Muscle layer of colon (tissue), 2 donors: Measurements from ENCODE around the gene ARID3A.

Experiments used
- H3K27ac ChIP-seq: one replicate; pipeline ENCODE4 v1.7.0; 2013; ENCODE audit warnings: low read depth, mild to moderate bottlenecking, low read length, moderate library complexity
- H3K27me3 ChIP-seq, 2 donors: one replicate each; pipeline ENCODE4 v1.7.0; 2013; ENCODE audit warnings: low read length in 2 of 2, mild to moderate bottlenecking in 2 of 2; ENCODE audit not compliant: insufficient read depth in 2 of 2, control insufficient read depth in 1 of 2
- H3K36me3 ChIP-seq: one replicate; pipeline ENCODE4 v1.7.0; 2013; ENCODE audit warnings: mild to moderate bottlenecking, low read length; ENCODE audit not compliant: insufficient read depth
- H3K4me1 ChIP-seq: one replicate; pipeline ENCODE4 v1.7.0; 2013; ENCODE audit warnings: mild to moderate bottlenecking, low read length; ENCODE audit not compliant: insufficient read depth
- H3K4me3 ChIP-seq, 2 donors: one replicate each; pipeline ENCODE4 v1.7.0; 2013; ENCODE audit warnings: low read length in 2 of 2, low read depth in 1 of 2, mild to moderate bottlenecking in 1 of 2, moderate library complexity in 1 of 2
- H3K9ac ChIP-seq: one replicate; pipeline ENCODE4 v1.7.0; 2013; ENCODE audit warnings: low read length
- H3K9me3 ChIP-seq: one replicate; pipeline ENCODE4 v1.7.0; 2013; ENCODE audit warnings: mild to moderate bottlenecking, low read length
- donor health status: abdominal sarcoma.
- donor health status: Adenocarcinoma of cecum.

ARID3A gene

DNA sequence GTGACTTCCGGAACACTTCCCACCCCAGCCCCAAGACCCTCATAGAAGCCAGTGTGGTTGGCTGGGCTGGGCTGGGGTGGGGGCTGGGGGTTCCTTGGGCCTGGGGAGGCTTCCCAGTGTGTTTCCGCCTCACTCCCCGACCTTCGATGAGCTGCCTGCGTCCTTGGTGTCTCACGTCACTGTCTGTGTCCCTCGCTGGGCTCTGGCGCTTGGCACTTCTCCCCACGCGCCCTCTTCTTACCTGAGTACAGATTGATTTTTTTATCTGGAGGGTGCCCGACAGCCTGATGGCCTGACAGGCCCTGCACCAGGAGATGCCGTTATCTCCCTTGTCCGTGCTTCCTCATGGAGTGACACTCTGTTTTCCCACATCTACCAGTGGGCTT lies 66.8 kb downstream of the ARID3A start:
- Histone ChIP-seq H3K9ac (no peak overlapping the region), H3K36me3 (peaks cover 17% of the 10 kb centered on the region)

DNA sequence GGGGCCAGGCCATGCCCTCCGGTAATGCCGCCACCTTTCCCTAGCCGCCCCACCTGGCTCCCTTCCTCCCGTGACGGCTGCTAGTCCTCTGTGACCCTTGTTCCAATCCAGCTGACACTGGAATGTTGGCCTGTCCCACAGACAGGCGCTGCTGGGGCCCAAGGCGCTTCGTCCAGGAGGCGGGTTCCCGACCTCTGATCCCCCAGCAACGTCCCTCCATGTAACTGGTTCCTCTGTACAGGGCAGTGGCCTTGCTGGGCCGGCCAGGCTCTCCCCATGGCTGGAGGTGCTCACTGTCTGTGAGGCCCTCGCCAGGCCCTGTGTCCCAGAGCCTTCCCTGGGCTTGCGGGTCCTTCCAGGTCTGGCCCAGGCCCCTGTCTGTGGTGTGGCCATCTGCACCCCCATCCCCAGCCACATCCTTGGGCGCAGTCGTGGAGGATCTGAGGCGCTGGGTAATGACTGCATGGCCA lies 67.6 kb downstream of the ARID3A start:
- no peaks in the 10 kb centered on the region for H3K9me3 ChIP-seq
- peaks cover 14 to 44% of the 10 kb centered on the region in 2 donors for H3K27me3 ChIP-seq
- peaks cover 17% of the 10 kb centered on the region for H3K36me3 ChIP-seq
- no peak overlapping the region for H3K9ac ChIP-seq
- H3K4me3 ChIP-seq: no peak overlapping the region
- no peak overlapping the region for H3K27ac ChIP-seq
- no peaks in the 10 kb centered on the region for H3K4me1 ChIP-seq

More for the DNA sequence above, 66.8 kb downstream of the ARID3A start:
- H3K4me1 ChIP-seq: no peaks in the 10 kb centered on the region
- peaks cover 9 to 36% of the 10 kb centered on the region in 2 donors for H3K27me3 ChIP-seq
- no peaks in the 10 kb centered on the region for H3K9me3 ChIP-seq
- no peak overlapping the region for H3K27ac ChIP-seq
- no peak overlapping the region for H3K4me3 ChIP-seq

DNA sequence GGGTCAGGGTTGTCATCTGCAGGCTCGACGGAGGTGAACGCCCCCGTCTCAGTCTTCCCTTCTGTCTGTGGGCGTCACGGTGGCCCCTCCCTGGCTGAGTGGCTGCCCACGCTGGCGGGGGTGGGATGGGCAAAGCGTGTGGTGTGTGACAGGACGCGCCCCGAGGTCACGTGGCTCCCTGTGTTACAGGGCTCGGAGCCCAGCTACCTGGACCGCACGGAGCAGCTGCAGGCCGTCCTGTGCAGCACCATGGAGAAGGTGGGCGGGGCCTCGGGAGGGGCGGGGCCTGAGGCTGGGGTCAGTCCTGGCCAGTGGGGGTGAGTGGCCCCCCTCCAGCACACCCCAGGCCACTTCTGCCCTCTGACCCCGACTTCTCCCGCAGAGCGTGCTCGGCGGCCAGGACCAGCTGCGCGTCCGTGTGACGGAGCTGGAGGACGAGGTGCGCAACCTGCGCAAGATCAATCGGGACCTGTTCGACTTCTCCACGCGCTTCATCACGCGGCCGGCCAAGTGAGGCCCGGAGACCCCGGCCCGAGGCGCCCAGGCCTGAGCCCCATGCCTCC lies 68.1 kb downstream of the ARID3A start:
- Histone ChIP-seq H3K9me3 (no peaks in the 10 kb centered on the region), H3K9ac (no peak overlapping the region), H3K27me3 (peaks cover 19 to 49% of the 10 kb centered on the region in 2 donors), H3K36me3 (peaks cover 17% of the 10 kb centered on the region), H3K4me3 (no peak overlapping the region), H3K4me1 (no peaks in the 10 kb centered on the region), H3K27ac (no peak overlapping the region)

DNA sequence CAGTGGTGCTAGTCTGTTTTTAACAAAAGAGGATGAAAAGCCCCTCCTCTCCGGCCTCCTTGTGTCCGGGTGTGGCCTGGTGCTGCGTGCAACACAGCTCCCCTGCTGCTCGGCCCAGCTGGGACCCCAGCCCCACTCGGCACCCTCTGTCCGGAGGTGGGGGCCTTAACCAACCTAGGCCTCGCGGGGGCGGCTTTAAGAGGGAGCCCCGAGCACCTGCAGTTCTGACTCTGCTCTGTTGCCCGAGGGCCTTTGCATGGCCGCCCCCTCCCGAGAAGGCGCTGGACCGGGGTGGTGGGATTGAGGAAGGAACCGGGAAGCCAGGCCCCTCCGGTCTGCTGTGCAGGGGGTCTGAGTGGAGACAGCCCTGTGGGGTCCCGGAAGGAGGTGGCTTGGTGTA lies 68.7 kb downstream of the ARID3A start:
- H3K36me3 ChIP-seq: peaks cover 17% of the 10 kb centered on the region
- no peaks in the 10 kb centered on the region for H3K4me1 ChIP-seq
- H3K4me3 ChIP-seq: no peak overlapping the region
- H3K27me3 ChIP-seq: peaks cover 25 to 55% of the 10 kb centered on the region in 2 donors
- no peak overlapping the region for H3K9ac ChIP-seq
- no peaks in the 10 kb centered on the region for H3K9me3 ChIP-seq
- H3K27ac ChIP-seq: no peak overlapping the region

DNA sequence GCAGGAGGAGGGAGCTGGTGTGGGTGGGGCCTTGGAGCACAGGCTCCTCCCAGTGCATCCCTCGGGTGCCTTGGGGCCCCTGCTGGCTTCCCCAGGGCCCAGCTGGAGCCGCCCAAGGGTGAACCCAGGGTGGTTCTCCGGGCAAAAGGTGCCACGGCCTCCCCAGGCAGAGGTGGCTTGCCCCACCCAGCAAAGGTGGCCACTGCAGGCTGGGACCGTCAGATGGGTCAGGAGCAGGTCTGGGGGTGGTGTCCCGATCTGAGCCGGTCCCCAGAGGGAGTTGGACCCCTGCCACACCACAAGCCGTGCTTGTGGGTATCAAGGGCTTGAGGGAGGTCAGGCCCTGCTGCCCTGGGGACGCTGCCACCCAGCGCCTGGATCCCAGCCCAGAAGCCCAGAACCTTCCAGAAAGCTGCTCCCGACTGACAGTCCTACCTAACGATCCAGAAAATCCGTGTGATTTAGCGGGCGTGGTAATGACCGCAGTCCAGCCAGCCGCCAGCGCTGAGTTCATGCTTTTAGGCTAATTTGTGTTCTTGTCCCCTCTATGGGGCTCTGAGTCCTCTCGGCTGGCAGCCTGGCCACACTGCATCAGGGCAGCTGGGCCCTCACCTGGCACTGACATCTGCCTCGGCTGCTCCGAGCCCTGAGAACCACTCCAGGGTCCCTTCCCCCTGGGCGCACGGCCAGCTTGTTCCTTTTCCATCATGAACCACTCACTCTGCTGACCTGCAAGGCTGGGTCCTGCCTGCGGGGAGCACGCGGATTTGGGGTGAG lies 69.4 kb downstream of the ARID3A start:
- H3K27me3 ChIP-seq: peaks cover 25 to 62% of the 10 kb centered on the region in 2 donors

DNA sequence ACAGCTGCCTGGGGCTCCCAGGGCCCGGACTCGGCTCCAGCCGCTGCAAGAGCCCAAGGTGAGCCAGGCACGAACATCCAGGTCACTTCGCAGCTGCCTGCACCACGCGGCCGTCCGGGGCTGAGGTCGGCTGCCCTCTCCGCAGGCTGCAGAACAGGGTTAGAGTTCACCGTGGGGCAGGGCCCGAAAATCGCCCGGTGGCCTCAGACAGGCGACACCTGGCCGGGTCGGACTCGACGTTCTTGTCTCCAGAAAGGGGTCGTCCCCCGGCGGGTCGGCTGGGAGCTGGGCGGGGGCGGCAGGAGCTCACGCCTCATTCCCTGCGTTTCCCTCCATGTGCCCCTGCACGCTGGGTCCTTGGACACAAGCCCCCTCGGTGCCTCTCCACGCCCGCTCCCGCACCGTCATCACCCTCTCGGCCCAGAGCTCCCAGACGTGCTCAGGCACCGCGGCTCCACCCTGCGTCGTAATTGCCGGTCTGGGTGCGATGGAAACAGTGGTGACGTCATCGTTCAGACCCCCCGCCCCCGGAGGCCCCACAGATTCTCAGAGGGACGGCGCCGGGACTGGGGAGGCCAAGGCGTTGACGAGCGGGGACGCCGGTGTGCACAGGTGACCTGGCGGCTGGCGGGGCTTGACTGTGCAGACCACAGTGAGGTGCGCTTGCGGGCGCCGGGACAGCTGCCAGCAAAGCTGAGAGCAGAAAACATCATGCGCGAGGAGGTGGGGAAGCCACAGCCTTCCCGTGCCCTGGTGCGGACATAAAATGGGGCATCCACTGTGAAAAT lies 70.4 kb downstream of the ARID3A start:
- Histone ChIP-seq H3K9ac (no peak overlapping the region), H3K4me1 (peaks cover 2% of the 10 kb centered on the region), H3K27ac (no peak overlapping the region), H3K27me3 (peaks cover 28 to 68% of the 10 kb centered on the region in 2 donors), H3K36me3 (peaks cover 12% of the 10 kb centered on the region), H3K9me3 (no peaks in the 10 kb centered on the region), H3K4me3 (no peak overlapping the region)

More for the DNA sequence above, 69.4 kb downstream of the ARID3A start:
- Histone ChIP-seq H3K9me3 (no peaks in the 10 kb centered on the region), H3K4me1 (no peaks in the 10 kb centered on the region), H3K27ac (no peak overlapping the region), H3K36me3 (peaks cover 12% of the 10 kb centered on the region), H3K9ac (no peak overlapping the region), H3K4me3 (no peak overlapping the region)

DNA sequence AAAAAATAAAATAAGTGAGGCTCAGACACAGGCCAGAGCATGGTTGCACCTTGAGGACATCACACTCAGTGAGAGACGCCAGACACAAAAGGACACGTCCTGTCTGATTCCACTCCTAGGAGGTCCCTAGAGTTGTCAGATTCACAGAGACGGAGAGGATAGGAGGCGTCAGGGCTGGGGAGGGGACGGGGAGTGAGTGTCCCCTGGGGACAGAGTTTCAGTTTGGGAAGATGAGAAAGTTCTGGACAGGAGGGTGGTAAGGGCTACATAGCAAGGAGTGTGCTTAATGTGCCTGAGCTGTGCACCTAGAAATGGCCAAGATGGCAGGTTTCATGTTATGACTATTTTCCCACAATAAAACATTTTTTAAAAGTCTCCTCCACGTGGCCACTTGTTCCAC lies 72.2 kb downstream of the ARID3A start:
- H3K27ac ChIP-seq: no peak overlapping the region
- H3K4me3 ChIP-seq: no peak overlapping the region
- H3K9ac ChIP-seq: no peak overlapping the region
- H3K9me3 ChIP-seq: no peaks in the 10 kb centered on the region
- peaks cover 5% of the 10 kb centered on the region for H3K4me1 ChIP-seq
- H3K36me3 ChIP-seq: peaks cover 10% of the 10 kb centered on the region
- H3K27me3 ChIP-seq: peaks cover 32 to 84% of the 10 kb centered on the region in 2 donors

DNA sequence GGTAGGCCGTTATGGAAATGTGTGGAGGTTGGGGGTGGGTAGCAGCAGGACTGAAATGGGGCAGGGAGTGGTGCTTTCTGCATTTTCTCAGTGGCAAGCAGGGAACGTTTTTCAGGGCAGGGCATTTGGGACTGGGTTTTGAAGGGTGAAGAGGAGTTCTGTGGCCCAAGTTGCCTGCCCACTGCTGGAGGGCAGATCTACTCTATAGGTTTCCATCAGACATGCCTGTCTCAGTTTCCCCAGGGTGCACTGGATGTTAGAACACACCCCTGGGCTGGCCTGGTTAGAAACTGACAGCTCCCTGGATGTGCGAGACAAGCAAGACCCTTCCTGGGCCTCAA lies 73.5 kb downstream of the ARID3A start:
- Histone ChIP-seq H3K27ac (no peak overlapping the region), H3K27me3 (peaks cover 32 to 86% of the 10 kb centered on the region in 2 donors), H3K4me3 (no peak overlapping the region), H3K9me3 (no peaks in the 10 kb centered on the region), H3K36me3 (no peaks in the 10 kb centered on the region), H3K9ac (no peak overlapping the region), H3K4me1 (peaks cover 5% of the 10 kb centered on the region)

DNA sequence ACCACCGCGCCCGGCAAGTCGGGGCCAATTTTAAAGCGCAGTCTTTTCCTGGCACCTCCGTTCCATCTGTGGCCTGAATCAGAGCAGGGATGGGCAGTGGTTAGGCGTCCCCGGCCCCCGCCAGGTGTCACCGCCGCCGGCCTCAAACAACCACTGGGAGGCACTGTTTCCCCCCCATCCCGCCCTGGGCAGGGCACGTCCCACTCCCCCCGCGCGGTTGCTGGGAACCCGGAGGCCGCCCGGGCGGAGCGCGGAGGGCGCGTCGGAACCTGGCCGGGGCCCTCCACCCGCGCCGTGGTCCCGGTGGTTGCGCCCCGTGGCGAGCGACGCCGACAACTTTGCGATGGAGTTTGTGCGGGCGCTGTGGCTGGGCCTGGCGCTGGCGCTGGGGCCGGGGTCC lies 74.3 kb downstream of the ARID3A start, which contains the start of gene GRIN3B:
Gene GRIN3B (plus strand): TSS at position 325 of the 400 bp plus-strand sequence. CDS start 19 bp downstream, at position 344.
- Histone ChIP-seq H3K4me3 (no peak within 1 kb of the TSS), H3K9ac (no peak within 1 kb of the TSS), H3K27ac (no peak within 1 kb of the TSS), H3K27me3 (peaks cover 32 to 78% of the 10 kb centered on the region in 2 donors), H3K9me3 (no peaks in the 10 kb centered on the region), H3K36me3 (no peaks in the 10 kb centered on the region), H3K4me1 (peaks cover 5% of the 10 kb centered on the region)

DNA sequence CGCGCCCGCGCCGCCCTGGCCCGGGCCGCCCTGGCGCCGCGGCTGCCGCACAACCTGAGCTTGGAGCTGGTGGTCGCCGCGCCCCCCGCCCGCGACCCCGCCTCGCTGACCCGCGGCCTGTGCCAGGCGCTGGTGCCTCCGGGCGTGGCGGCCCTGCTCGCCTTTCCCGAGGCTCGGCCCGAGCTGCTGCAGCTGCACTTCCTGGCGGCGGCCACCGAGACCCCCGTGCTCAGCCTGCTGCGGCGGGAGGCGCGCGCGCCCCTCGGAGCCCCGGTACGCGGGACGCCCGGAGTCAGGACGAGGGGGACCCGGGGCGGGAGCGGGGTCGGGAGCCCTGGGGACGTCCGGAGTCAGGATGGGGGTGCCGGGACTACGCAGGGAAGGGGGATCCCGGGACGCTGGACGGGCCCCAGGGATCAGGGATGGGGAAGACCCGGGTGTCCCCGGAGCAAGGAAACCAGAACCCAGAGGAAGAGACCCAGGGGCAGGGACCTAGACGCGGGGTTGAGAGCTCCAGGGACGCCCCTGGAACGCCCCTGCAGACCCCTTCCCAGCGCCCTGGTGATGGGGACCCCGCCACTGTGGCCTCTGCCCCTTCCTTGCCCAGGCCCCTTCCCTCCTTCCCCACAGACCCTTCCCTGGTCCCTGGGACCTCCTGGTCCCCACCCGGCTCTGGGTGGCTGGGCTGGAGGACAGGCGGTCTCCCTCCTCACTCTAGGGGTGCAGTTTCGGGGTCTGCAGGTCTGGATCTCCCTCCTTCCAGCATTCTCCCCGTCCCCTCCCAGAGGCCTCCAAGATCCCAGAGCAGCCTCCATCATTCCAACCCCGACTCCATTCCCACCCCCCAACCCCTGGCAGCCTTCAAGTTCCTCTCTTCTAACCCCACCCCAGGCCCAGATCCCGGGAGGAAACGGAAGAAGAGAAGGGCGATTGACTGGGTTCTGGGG lies 75.0 kb downstream of the ARID3A start:
- Histone ChIP-seq H3K36me3 (no peaks in the 10 kb centered on the region), H3K27me3 (peaks cover 27 to 71% of the 10 kb centered on the region in 2 donors), H3K4me1 (peaks cover 5% of the 10 kb centered on the region), H3K9ac (no peak overlapping the region), H3K27ac (no peak overlapping the region), H3K9me3 (no peaks in the 10 kb centered on the region), H3K4me3 (no peak overlapping the region)
